ENCODE data around the gene GRIN3B.

GRCh38 chr19:979318-979741 is 20.9 kb upstream of the GRIN3B start:
- no peak for TF ChIP-seq CTCF (IDR thresholded peaks at IDR 0.05)
- TF ChIP-seq POLR2A (IDR thresholded peaks at IDR 0.05) = no peak
